ENCODE measurements around the gene CALM3.
"Not testable (repeated sequence)": the region's sequence is repeated elsewhere in the genome, so short reads cannot be mapped to it uniquely, and the experiment has no call there.

DNA sequence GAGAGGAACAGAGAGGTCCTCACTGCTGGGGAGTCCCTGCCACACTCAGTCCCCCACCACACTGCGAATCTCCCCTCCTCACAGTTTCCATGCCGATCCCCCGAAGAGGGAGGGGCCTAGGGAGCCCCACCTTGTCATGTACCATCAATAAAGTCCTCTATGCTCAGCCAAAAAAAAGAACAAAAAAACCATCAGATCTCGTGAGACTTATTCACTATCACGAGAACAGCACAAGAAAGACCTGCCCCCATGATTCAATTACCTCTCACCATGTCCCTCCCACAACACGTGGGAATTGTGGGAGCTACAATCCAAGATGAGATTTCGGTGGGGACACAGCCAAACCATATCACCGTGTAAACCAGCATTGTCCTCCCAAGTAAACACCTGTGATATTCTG is 41.5 kb upstream of the CALM3 start:
- not testable (repeated sequence) for TF ChIP-seq EZH2 (IDR thresholded peaks at IDR 0.05; ENCODE audit: borderline replicate concordance, low read length); CTCF (conservative IDR thresholded peaks at IDR 0.05 in 1 of 2, IDR thresholded peaks at IDR 0.05 in 1 of 2; ENCODE audit: extremely low read depth in 1 of 2, insufficient read depth in 1 of 2, low read depth in 1 of 2, low read length in 2 of 2)

All from mammary epithelial cell (primary cell).